Uterus (tissue), 2 donors: ENCODE measurements around the gene ADISSP.

Source experiments
- POLR2A ChIP-seq, 2 donors: fragments of 450-650 bp; IDR thresholded peaks; one replicate each; pipeline ENCODE4 v1.6.1; 2016; ENCODE audit warnings: antibody characterized with exemption in 2 of 2, mild to moderate bottlenecking in 1 of 2, moderate library complexity in 1 of 2
- TF ChIP-seq, protein P1 (sequence below), 4 experiments: fragments of 200-600 bp in 2 of 4; fragments of 450-650 bp in 2 of 4; sonication (generic) in 2 of 4; IDR thresholded peaks; one replicate each; pipeline ENCODE4 v1.5.1; 2016 to 2019; ENCODE audit warnings: antibody characterized with exemption in 4 of 4, mild to moderate bottlenecking in 2 of 4, moderate library complexity in 1 of 4

DNA sequence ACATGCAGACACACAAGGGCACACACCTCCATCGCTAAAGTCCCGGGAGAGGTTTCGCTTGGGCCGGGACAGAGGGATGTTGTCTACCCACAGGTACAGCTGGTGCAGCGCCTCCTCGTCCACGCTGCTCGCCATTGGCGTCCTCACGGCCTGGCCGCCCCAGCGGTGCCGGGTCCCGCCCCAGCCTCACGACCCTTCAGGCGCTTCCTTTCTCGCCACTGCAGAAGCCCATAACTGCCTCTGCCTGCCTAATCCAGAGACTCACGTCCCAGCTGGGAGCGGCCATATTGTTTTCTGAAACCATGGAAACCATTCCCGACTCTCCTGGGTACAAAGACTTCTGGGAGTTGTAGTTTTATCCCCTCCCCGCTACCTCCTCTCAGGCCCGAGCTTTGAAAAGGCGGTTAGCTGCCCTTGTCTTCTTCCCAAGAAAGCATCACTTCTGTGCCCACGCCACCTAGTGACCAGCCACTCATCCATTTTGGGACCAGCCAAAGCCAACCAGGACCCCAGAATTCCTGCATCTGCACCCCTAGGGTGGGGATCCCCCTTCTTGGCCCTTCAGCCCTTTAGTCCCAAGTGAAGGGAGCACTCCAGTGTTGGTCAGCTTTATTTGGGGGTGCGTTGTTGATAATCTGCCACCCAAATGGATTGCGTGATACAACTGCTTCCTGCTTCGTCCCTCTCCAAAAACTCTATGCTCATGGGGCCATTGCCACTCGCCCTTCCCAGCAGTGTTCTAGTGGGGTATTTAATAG is 13.8 kb upstream of the ADISSP start, which contains the start of gene SPEF1:
- TF ChIP-seq, protein P1, sequence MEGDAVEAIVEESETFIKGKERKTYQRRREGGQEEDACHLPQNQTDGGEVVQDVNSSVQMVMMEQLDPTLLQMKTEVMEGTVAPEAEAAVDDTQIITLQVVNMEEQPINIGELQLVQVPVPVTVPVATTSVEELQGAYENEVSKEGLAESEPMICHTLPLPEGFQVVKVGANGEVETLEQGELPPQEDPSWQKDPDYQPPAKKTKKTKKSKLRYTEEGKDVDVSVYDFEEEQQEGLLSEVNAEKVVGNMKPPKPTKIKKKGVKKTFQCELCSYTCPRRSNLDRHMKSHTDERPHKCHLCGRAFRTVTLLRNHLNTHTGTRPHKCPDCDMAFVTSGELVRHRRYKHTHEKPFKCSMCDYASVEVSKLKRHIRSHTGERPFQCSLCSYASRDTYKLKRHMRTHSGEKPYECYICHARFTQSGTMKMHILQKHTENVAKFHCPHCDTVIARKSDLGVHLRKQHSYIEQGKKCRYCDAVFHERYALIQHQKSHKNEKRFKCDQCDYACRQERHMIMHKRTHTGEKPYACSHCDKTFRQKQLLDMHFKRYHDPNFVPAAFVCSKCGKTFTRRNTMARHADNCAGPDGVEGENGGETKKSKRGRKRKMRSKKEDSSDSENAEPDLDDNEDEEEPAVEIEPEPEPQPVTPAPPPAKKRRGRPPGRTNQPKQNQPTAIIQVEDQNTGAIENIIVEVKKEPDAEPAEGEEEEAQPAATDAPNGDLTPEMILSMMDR (IDR thresholded peaks at IDR 0.05) = peak; percentile 37 to 70 (median 49)
- peak in 1 of 2 donors; percentile 14 for TF ChIP-seq POLR2A (IDR thresholded peaks at IDR 0.05)
